HG02571 (cell line): ENCODE data around the gene TRERF1.

Source experiments
- ATAC-seq: cut with Tn5 transposase; IDR thresholded peaks from one replicate; pipeline ENCODE4 v1.9.1; 2021; ENCODE audit warnings: mild to moderate bottlenecking, moderate library complexity; ENCODE audit not compliant: unreplicated experiment

The TRERF1 gene

DNA sequence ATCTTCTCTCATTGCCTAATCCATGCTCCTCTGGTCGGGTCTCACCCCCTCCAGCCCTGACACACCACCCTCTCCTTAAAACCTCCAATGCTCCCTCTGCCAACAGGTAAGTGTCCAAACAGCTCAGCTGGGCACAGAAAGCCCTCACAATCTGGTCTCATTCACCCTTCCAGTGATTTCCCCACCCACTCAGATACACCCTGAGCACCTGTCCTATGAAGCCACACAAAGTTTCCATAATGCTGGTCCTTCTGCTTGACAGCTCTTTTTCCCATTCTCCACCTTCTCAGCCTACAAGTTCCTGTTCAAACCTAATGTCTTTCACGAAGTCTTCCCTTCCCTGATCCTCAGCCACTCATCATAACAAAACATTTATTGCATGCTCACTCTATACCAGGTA lies 164.0 kb downstream of the TRERF1 start:
- ATAC-seq: no peak

DNA sequence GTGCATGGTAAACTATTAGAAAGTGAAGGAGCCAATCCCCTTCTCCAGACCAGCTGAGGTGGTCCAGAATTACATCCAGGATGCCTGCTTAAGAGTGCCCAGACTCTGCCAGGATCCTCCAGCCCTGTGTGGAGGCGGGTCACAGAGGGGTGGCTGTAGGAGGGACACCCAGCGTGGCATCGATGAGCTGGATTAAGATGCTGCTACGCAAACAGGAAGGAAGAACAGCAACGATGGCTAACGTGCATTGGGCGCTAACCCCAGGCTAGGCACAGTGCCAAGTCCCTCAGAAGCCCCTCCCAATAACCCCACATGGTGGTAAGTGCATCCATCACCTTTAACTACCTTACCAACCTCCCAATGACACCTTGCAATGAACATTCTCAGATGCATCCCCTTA lies 170.2 kb downstream of the TRERF1 start:
- ATAC-seq: no peak

DNA sequence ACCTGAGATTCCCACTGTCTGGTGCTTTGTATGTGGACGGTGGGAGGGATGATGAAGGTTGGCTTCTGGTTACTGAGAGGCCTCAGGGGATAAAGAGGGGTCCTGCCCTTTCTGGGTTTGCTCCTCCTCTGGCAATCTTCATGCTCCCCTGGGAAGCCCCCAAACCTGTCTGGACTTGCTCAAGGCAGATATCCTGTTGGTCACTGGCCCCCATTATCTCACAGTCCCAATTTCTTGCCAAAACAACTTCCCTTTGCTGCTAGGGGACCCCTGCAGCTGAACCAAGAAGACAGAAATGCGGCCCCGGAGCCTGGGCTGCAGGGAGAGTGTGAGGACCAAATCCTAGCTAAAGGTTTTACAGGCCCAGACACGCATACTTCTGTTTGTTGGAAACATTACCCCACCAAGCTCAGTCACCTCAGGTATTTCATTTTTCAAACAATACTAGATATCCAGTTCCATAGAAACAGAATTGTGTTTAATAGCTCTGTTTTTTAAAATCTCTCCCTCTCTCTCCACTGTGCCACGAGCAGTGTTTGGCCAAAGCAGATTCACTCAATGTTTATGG lies 170.7 kb downstream of the TRERF1 start:
- ATAC-seq: no peak

DNA sequence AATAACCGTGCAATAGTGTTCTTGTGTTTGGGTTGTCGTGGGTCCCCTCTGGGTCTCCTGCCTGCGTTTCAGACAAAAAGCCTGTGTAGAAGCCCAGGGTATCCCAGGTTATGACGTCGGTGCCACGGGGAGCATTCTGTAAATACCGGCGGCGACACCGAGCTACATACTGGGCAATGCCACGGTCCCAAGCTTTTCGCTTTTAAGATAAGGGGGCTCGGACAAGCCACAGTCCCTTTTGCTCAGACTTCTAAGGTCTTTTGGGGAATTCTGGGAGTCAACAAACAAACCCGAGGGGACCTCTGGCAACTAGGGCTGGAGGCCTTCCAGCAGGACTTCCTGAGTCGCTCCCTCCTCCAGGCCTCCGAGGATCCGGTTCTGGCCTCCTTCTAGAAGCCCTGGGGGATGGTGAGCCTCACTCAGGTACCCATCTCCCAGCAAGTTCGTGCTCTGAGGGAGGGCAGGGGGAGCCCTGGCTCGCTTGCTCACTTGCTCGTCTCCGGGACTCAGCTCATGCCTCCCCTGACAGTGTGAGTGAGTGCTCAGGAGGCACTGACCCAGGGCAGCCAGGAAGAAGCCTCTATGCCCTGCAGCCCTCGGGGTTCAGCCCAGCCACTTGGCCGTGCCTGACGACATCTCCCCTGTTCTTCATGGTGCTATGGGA lies 171.6 kb downstream of the TRERF1 start:
- ATAC-seq: no peak

DNA sequence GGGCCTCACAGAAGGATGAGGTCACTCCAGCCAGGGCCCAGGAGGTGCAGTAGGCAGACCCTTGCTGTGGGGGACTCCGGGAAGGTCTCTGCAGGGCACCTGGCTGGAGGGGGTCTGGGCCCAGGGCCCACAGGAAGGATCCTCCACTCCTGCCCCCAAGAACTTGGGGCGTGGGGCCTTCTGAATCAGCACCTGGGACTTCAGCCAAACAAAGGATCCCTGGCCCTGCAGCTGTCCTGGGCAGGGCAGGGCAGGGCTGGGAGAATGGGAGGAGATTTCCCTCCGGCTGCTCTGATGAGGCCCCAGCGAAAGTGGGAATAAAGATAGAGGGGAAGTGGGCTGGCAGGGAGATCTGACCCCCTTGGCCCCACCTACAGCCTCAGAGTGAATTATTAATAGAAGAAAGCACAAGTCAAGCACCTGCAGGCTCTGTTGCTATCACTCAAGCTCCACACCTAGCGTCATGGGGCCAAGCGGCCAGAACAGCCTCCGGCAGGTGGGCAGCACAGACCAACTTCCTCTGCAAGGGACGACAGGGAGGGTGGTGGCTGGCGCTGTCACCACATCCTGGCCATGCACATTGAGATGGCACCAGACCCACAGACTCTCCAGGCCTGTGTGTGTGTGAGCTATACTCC lies 172.5 kb downstream of the TRERF1 start:
- no peak for ATAC-seq

DNA sequence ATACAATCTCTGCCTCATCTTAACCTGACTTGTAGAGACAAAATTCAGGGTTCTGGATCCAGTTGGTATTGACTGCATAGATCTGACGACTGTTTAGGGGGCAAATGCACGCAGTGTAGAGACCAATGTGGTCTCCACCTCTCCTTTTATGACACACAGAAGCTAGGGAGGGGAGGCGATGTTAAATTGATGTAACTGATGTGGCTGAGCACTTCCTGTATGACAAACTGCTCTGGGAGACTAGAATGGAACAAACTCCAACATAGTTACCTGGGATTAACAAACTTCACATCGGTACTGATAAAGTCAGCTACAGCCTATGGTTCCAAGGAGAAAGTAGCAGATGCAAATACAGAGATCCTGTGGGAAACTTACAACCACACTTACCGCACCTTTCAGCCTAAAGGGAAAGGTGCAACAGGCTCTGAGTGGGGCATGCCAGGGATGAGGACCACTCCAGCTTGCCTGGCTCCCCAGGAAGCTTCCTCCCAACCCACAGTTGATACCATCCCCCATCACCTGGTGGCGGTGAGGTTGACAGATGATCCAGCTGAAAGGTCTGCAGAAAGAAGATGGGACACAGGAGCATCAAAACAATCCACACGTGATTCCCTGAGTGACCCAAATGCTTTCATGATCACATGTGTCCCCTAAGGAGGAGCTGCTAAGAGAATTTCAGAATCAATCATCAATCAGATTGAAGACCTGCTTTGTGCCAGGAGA lies 173.4 kb downstream of the TRERF1 start:
- no peak for ATAC-seq

DNA sequence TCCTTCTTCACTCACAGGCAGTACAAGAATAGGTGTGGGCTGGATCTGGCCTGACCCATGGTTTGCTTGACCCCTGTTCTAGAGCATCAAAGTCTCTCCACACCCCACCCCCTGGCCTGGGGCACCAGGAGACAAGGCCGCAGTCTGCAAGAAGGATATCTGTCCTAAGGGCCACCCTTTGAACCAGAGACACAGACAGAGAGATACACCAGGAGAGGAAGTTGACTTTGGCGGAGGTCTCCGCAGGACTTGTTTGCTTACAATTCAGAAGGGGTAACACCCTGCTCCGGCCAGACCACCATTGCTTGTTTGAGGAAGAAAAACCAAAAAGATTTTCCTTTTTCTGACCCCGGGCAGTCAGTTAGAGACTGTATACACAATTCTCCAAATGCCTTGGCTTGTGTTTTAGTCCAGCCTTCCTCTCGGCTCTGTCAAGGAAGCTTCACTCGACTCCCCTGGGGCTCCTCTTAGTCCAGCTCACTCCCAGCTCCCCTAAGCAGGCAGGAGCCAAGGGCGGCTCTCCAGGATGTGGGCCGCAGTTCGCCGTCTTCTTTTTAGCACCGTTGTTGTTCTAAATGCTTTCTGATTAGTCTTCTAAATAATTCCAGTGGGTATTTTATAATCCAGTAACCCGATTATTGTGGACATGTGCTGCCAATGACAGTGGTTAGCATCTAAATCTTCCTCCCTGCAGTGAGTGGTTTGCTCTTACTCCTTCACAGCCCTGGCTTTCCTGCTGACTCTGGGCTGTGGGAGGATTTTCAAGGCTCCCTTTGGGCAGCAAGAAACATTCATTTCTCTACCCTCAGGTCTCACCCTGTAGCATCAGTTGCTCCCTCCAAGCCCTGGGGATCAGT lies 175.5 kb downstream of the TRERF1 start:
- no peak for ATAC-seq

DNA sequence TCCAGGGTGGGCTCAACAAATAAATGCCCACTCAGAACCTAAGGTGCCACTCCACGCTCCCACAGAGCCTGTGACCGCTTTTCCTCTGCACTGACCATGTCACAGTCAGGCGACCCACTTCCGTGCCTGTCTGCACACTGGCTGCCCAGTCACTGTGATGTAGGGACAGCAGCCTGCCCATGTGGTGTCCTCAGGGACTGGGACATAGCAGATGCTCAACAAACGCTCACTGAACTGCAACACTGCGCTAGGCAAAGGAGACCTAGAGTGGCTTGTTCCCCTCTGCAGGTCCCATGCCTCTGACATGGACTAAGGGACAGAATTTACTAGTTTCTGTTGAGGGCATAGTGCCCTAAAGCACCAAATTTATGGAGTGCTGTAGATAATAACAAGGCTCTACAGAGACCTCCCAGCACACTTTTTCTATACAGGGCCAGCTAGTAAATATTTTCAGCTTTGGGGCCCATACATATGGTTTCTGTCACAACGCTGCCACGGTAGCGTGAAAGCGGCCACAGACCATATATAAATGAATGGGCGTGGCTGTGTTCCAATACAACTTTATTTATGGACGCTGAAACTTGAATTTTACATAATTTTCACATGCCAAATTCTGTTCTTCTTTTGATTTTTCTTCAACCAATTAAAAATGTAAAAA lies 176.2 kb downstream of the TRERF1 start:
- ATAC-seq: no peak

DNA sequence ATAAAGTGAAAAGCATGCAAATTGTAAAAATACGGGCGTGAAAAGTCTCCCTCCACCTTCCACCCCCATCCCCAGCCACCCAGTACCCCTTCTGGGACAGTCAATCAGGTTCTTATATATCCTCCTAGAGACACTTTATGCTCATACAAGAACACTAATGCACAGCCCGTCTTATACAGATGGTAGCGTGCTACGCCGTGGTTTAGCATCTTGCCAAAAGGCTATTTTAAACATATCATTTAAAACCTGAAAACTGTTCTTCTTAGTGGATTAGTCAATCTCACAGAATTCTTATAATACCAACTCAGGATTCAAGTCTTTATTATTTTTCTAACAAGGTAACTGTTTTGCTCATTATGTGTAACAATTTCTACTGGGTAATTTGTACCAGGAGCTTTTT lies 176.8 kb downstream of the TRERF1 start:
- ATAC-seq: no peak

DNA sequence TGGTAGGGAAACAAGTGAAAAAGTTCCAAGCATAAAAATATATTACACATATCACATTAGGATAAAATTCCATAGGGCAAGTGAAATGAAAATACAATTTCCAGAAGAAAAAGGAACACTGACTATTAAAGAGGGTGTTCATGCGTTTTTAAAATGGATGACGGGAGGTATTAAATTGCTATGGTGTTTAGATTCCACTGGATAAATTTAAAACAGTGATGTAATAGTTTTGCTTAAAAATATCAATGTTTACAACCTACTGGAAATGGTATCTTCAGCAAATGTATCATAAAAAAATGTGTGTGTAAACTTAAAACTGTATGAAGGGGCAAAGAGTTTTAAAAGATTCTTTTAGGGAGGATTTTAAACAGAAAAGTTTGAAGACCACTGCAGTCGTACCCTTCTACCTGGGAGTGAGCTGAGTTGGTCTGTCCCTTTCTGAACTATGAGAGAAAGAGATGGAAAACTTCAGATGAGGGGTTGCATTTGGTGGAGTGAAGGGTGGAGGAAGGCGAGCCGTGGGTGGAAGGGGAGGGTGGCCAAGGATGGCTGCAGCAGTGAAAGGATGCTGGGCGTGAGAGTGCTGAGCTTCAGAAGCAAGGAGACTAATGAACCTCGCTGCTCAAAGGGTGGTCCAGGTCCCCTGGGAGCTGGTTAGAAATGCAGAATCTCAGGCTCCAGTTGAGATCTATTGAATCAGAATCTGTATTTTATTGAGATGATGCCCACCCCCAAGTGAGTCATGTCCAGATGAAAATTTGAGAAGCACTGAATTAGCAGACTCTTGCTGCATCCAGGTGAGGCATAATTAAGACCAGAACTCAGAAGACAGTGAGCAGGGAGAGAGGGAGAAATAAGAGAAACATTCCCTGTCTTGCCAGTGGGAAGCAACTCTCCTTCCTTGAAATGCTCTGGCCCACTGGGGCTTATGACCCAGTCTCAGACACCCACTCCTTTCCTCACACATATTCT lies 179.6 kb downstream of the TRERF1 start:
- no peak for ATAC-seq

DNA sequence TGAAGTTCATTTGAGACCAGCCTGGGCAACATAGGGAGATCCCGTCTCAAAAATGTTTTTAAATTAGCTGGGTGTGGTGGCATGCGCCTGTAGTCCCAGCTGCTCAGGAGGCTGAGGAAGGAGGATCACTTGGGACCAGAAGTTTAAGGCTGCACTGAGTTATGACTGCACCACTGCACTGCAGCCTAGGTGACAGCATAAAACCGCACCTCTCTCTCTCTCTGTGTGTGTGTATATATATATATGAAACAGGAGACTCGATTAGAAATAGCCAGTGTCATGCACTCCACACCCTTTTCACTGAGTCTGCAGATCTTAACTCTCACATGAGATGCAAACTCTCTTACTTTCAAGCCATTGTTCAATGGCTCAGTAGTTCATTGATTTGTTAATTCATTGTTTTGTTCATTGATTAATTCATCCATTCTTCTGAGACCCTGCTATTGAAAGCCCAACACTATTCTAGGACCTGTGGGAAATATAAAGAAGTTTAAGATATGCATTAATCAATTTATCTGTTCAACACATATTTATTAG lies 181.7 kb downstream of the TRERF1 start:
- ATAC-seq: peak; percentile 24

DNA sequence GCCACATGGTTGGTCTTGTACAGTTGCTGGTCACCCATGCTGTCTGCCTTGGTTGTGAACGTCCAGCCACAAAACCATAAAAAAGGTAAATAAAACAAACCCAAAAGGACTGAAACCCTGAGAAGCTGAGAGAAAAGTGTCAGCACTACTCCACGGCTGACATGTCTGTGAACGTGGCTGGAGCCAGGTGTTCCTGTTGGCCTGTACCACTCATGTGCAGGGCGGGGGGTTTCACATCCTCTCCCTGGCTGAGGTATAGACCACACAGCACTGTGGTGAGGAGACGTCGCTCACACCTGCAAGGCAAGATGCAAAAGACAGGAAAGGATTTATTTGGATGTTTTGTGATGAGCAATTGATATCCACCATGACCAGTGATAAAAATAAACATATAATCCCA lies 182.2 kb downstream of the TRERF1 start:
- ATAC-seq: peak; percentile 82

DNA sequence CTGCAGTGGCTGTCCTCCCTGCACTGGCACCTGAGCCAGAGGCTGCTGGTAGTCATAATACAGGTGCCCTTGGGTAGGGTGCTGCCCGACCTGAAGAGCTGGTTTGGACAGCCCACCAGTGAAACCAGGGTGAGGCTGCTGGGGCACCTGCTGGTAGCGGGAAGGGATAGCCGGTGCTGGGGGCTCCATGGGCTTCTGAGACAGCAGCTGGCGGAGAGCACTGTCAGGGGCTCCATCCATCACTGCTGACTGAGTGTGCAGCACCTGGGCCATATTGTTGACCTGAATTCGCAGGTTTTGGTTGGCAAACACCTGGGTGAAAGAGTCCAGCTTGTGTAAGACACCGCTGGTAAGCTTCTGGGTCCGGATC lies 182.9 kb downstream of the TRERF1 start:
- ATAC-seq: no peak

DNA sequence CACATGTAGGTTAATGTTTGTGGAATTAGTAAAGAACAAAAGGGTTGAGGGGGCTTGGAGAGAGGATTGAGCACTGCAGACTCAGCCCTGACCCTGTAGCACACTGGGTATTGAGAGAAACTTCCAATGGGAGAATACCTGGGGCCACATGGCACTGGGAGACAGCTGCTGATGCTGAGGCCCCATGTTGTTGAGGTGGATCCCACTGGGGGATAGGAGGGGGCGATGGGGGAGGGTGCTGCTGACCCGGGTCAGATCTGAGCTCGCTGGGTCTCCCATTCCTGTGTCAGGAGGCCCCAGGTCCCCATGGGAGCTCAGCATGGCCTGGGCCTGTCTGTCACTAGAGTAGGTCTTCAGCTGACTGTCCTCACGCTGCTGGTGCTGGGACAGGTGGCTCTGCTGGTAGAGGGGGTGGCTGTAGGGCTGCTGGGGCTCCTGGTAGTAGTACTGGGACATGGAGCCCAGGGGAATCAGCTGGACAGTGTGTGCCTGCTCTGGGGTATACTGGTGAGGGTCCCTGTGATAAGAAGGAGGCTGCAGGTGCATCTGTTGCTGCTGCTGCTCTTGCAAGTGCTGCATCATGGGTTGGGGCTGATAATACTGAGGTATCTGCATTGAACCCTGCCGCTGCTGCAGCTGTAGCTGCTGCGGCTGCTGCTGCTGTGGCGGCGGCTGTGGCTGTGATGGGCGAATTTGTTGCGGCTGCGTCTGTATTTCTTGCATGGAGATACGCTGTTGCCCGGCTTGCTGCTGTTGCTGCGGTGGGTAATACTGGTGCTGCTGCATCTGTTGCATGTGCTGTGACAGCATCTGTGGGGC lies 183.5 kb downstream of the TRERF1 start:
- no peak for ATAC-seq

DNA sequence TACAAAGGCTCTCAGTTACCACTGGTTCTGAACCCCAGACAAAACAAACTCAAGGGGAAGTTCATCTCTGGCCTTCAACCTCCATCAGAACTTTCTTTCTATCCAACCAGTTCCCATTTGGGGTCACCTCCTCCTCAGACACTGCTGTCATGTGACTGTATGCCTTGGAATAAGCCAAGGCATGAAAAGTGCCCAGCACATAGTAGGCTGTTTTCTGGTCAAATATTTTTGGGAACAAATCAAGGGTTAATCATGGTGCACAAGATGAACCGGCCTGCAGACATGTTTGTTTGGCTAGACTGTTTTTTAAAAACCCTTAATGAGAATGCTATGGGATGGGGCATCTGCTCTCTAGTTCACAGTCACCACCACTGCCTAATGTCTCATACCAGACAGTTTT lies 185.2 kb downstream of the TRERF1 start:
- no peak for ATAC-seq

DNA sequence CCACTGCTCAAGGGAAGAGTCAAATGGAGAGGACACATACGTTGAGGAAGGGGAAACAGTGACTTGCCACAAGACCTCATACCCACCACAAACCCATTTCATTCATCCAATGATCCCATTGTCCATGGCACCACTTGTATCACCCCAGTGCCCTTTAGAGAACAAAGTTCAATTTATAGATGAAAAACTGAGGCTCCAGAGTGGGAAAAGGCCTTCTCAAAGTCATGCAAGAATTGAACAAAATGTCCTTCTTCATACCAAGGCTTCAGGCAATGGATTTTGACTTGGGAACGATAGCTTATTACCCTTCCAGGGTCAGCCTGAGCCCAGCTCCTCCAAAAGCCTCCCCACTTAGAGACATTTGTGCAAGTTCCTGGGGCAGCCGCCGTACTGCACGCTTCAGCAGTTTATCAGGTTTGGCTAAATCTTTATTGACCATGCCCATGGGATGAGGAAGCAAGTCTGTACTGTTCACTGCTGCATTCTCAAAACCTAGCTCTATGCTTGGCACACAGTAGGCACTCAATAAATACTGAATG lies 186.8 kb downstream of the TRERF1 start:
- no peak for ATAC-seq

DNA sequence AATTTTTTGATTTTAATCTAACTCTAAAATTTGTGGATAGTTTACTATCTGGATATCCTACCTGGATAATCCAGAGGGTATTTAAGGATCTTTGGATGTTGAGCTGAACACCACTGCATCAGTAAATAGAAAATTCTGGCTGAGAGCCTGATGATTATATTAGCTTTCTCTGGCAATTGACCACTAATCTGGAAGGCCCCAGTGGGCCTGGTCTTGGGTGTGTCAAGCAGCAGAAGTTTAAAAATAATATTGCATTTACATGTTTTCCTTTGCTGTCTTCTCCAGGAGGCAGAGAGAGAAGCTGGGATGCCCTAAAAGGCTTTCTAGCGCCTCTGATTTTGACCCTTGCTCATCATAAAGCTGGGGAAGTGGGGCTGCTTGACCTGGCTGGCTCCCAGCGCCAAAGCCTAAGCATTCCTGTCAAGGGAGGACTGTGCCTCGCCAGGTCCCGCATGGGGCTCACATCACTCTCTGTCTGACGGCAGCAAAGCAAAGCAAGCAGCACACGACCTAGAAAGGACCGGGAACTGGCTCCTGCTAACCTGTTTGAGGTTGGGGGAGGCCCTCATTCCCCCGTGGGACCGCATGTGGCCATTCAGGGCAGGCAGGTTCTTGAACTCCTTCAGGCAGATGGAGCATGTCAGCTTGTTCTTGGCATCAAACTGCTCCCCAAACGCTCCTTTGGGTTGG lies 187.4 kb downstream of the TRERF1 start:
- no peak for ATAC-seq
